GM21529 (cell line): ENCODE data around the gene BICDL1.

Experiments used
- ATAC-seq: cut with Tn5 transposase; IDR thresholded peaks from one replicate; pipeline ENCODE4 v1.9.1; 2021; ENCODE audit not compliant: unreplicated experiment

Gene BICDL1

DNA sequence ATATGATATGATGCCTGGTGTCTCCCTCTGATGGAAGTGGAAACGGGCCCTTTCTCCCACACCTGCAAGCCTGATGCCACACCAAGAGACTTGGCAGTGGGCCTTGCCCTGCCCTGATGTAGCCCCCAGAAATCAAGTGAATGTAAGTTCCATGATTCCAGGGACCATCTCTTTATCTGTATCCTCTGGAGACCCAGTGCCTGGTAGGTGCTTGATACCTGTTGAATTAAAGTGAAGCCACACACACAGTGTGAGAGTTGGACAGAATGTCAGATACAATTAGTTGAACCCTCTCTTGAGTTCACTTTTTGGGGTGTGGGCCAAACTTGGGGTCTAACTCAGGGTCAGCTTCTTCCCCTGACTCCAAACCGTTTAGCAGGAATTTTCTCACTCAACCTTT is 132.3 kb downstream of the BICDL1 start:
- no peak for ATAC-seq

GRCh38 chr12:120121766-120122293 is 132.8 kb downstream of the BICDL1 start:
- ATAC-seq: peak; percentile 48

- ATAC-seq: no peak
These were observed 136.0 kb downstream of the BICDL1 start for GRCh38 chr12:120125029-120125428.

DNA sequence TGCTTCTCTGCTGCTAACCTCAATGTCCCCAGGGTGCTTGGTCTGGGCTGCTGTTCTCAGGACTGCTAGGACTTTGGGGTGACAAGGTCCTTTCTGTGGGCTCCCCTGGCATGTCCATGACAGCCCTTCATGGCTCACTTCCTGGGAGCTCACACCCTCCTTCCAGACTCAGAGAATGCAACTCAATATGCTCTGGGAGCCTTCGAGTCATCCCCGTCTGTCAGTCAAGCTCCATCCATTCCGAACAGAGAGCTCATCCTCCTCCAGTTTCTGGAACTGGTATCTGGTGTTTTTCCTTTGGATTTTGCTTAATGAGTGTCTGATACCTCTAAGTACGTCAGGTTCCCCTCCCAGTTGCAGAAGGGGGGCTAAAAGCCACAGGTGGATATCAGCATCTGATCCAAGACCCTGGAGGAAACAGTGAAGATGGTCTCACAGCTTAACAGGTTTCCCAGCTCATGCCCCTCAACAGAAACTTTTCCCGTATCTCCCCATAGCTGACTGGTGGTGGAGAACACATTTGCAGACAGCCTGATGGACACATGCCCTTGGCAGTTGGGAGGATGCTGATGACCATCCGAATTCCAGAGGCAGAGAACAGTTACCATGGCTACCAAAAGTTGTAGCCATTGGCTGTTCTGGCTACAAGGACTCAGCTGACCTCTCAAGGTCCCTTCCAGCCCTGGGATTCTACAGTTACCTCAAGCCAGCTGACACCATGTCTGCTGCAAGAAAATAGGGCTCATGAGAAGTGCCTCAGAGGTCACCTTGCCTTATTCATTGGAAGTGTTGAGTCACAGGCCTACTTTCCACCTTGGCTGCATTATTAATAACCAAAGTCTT is 137.0 kb downstream of the BICDL1 start:
- no peak for ATAC-seq

DNA sequence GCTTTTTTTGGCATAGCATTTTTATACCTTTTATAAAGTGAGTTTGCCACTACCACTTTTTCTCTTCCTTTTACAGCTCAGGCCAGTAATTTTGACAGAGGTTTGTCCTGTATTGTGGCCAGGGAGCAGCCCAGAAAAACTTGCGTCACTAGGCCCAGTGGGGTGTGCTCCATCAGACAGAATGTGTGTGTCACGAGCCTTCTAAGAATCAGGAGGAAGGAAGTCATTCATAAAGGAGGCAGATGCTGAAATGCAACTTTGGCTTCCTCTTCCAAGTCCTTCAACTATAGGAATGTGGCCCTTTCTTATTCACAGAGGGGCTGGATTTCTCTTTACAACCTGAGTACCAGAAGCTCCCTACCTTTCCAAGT is 137.6 kb downstream of the BICDL1 start:
- ATAC-seq: no peak

- ATAC-seq: no peak
These were observed 141.0 kb downstream of the BICDL1 start for GRCh38 chr12:120130011-120130410.

DNA sequence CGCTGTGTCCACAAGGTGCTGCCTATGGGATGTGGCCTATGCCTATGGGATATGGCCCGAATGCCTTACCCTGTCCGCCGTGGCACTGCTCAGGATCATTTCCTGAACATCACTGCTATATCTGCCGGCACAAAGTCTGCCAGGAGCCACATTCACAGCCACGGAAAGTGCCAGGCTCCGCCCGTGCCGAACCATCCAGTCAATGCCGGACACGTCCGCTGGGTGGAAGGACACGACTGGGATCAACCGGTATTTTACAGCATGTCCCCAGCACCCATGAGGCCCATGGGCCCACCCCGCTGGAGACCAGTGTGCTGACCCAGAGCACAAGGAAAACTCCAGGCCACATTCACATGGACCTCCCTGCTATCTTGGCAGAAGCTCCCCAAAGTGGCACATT is 142.1 kb downstream of the BICDL1 start:
- ATAC-seq: no peak

DNA sequence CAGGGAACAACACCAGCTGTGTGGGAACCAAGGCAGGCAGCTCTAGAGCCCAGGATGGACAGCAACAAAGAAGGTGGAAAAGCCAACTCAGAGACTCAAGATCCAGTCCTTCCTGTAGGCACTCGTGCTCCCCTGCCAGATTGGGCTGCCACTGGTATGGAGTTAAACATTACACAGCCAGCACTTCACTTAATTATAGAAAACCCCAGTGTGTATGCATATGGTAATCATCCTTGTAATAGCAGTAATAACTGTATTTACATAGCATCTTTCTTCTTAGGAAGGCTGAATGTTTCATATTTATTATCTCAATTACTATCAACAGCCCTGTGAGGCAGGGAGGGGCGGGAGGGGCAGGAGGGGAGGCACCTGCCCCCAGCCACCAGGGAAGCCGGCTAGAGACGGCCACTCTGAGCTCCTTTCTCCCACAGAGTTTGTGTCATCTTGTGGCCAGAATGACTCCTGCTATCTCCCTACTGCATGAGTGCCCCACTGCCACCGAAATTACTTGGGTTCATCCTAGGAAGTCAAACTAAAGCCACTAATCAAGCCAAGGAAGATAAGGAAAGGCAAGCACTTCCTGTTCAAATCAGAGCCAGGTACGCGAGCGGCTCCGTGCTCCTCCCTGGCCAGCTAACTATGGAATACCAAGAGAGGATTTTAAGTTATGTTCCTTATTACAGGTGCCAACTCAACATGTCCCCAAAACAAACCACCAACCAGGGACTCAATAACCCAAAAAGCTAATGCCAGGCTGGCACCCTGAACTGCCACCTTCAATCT is 143.2 kb downstream of the BICDL1 start:
- no peak for ATAC-seq

- peak; percentile 93 for ATAC-seq
These were observed 143.9 kb downstream of the BICDL1 start for GRCh38 chr12:120132863-120133385.

DNA sequence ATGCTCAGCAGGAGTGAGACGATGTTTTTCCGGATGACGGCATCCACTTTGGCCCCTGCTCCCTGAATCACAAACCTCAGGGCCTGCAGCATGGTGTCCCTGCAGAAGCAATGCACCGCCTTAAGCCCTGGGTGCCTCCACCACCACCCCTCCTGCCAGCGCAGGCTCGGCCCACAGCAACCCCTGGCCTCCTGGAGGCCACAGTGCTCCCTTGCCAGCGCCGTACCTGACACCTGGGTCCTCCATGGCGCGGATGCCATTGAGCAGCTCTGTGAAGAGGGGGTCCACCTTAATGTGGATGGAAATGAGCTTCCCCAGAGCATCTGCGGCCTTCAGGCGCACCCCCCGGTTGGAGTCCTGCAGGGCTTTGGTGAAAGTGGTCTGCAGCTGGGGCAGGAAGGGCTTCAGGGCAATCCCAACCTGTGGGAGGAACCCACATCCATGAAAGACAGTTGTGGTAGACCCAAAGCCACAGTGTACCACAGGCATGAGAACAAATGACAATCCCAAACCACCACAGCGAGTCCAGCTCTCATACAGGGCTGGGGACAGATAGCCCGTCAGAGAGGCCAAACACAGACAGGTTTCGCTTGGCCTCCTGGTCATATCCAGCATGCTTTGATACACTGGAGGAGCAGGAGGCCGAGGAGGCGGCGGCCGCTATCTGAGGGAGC is 145.4 kb downstream of the BICDL1 start:
- no peak for ATAC-seq

GRCh38 chr12:120136093-120136770 is 147.2 kb downstream of the BICDL1 start:
- no peak for ATAC-seq

- no peak for ATAC-seq
These were observed 148.8 kb downstream of the BICDL1 start for GRCh38 chr12:120137833-120138232.

DNA sequence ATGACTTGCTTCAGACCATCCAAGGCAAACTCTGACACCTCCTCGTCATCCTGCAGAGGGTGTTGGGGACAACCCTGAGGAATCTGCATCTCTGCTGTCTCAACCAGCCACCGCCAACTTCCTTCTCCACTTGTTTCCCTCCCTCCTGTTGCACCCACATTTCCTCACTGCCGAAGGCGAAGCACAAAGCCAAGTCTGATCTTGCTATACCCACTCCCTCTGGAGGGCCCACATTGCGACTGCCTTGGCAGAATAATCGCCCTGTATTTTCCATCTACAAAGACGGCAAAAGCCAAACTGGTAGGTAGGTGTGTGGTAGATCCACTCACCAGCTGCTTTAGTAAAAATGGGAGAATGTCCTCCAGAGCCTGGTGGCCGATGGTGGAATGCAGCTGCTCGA is 149.3 kb downstream of the BICDL1 start:
- ATAC-seq: no peak

- ATAC-seq: no peak
These were observed 150.9 kb downstream of the BICDL1 start for GRCh38 chr12:120139958-120140357.

DNA sequence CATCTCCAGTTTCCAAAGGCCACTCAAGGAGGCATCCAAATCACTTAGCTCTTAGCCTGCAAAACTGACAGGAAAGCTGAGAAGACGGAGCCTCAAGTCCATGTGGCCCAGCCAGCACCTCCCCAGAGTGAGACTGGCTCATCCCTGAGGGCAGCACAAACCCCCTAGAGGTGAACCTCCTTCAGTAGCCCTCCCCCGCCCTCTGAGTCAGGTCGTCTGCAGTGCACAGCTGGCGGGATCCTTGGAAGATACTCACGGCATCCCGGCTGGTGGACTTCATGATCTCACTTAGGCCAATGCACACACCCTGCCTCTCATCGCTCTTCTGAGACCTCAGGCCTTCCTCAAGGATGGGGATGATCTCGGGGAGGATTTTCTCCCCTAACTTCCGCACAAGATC is 151.6 kb downstream of the BICDL1 start:
- no peak for ATAC-seq

DNA sequence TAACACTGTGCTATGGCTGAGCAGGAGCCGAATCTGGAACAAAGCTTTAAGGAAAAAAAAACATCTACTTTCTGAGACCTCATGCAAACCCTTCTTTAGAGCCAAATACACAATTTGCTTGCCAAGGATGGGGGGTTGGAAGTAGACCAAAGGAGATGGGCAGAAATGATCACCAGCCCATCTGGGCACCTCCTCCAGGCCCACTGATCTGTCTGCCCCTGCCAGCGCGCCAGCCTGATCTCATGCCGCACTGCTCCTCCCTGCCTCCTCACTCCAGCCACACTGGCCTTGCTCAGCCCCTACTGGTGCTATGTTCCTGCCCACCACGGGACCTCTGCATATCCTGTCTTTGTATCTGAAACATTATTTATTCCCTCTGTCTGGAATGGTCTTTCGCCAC is 152.3 kb downstream of the BICDL1 start:
- no peak for ATAC-seq

- ATAC-seq: no peak
These were observed 153.3 kb downstream of the BICDL1 start for GRCh38 chr12:120142231-120142877.
